Pancreas (tissue), 10 donors: ENCODE measurements around the gene FGF2. TPM values are rescaled to one million over a fixed set of nuclear protein-coding genes. Genes with fewer than 3 reads are reported as not detected.
A peak's percentile ranks its signal among the peaks of the same experiment; 100 is the strongest.

Source experiments
- ATAC-seq, 4 donors: fragments of 200-7000 bp; cut with Tn5 transposase; one replicate each; pipeline versions ENCODE4 v1.8.0 to v1.9.1; 2020; ENCODE audit warnings: mild to moderate bottlenecking in 4 of 4, moderate library complexity in 4 of 4
- DNase-seq, 6 donors: peaks; one replicate each; pipeline ENCODE4 v3.0.0-alpha.2; 2020
- FAIRE-seq: peaks from 2 replicates; lab custom pipeline; 2012; peaks lifted over from hg19 to GRCh38; lab: Jason Lieb, UNC
- H3K27ac ChIP-seq, 4 donors: fragments of 200-600 bp; sonication (generic); 1 replicate in 3 of 4; 2 replicates in 1 of 4; pipeline versions ENCODE4 v1.5.0 to v1.8.0; 2020
- H3K27me3 ChIP-seq, 4 donors: fragments of 200-600 bp; one replicate each; pipeline ENCODE4 v1.8.0; 2021
- H3K36me3 ChIP-seq, 3 donors: fragments of 200-600 bp; sonication (generic) in 1 of 3; one replicate each; pipeline versions ENCODE4 v1.5.0 to v1.8.0; 2020 to 2021
- H3K4me1 ChIP-seq, 3 donors: fragments of 200-600 bp; one replicate each; pipeline ENCODE4 v1.8.0; 2021
- H3K4me3 ChIP-seq, 4 donors: fragments of 200-600 bp; sonication (generic) in 2 of 4; one replicate each; pipeline versions ENCODE4 v1.5.0 to v1.8.0; 2020 to 2021
- H3K9me3 ChIP-seq, 4 donors: fragments of 200-600 bp; one replicate each; pipeline ENCODE4 v1.8.0; 2021
- WGBS, 2 donors: extraction: QIAGEN DNeasy Blood & Tissue Kit; methylation state at CpG; one replicate each; pipeline ENCODE4 v1.1.7; 2013; 5-methylcytosine and 5-hydroxymethylcytosine counted together
- intact Hi-C, 3 donors: fragments of 100-400 bp; cut with DNase I; formaldehyde crosslinking; loops; one replicate each; pipeline versions ENCODE4 v1.11.1 to v1.14.2; 2022
- polyA plus RNA-seq, 2 donors: library from polyadenylated mRNA; stranded (reverse); fragments of 200-250 nt; gene quantifications; one replicate each; pipeline ENCODE4 v1.2.3, GENCODE V29; 2013
- total RNA-seq, 6 donors: library from RNA; stranded (reverse); fragmentation: NEBNext Ultra II Directional in 4 of 6; extraction: Animal tissue kit (Norgen Biotek cat#: 25700) in 4 of 6; gene quantifications; one replicate each; pipeline versions ENCODE4 v1.2.1 to v1.2.4, GENCODE V29; 2021 to 2023
- TF ChIP-seq, protein P1 (sequence below), 4 donors: fragments of 200-600 bp; sonication (generic) in 3 of 4; IDR thresholded peaks; one replicate each; pipeline versions ENCODE4 v1.5.0 to v1.8.0; 2021; ENCODE audit warnings: antibody characterized with exemption in 4 of 4
- donor health status: healthy with polysubstance abuse.
- donor health status: DM: no; HTN: no; CAD: no; lungs with moderate emphysema.
- donor health status: DM: no; HTN: no; CAD: no.
- donor health status: control.
- donor health status: control.
- donor health status: Bipolar disorder and iron deficiency.
- donor health status: DM: yes; HTN: yes; CAD: no.
- donor health status: DM: no; HTN: no; CAD: no.
- donor health status: DM: no; HTN: no; CAD: no.
- donor health status: DM: yes; HTN: yes; CAD: no.

FGF2 gene
- total and polyA plus RNA-seq, 8 donors, result 0.41 to 1.6 (median 0.71) TPM

- TF ChIP-seq, protein P1, sequence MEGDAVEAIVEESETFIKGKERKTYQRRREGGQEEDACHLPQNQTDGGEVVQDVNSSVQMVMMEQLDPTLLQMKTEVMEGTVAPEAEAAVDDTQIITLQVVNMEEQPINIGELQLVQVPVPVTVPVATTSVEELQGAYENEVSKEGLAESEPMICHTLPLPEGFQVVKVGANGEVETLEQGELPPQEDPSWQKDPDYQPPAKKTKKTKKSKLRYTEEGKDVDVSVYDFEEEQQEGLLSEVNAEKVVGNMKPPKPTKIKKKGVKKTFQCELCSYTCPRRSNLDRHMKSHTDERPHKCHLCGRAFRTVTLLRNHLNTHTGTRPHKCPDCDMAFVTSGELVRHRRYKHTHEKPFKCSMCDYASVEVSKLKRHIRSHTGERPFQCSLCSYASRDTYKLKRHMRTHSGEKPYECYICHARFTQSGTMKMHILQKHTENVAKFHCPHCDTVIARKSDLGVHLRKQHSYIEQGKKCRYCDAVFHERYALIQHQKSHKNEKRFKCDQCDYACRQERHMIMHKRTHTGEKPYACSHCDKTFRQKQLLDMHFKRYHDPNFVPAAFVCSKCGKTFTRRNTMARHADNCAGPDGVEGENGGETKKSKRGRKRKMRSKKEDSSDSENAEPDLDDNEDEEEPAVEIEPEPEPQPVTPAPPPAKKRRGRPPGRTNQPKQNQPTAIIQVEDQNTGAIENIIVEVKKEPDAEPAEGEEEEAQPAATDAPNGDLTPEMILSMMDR (IDR thresholded peaks at IDR 0.05), result no peak
- Histone ChIP-seq H3K27me3 (no peaks in the 10 kb centered on the region), H3K27ac (no peak overlapping the region), H3K4me3 (no peak overlapping the region), H3K4me1 (no peaks in the 10 kb centered on the region), H3K9me3 (no peaks in the 10 kb centered on the region), H3K36me3 (no peaks in the 10 kb centered on the region)
- peak; percentile 43 for FAIRE-seq
- ATAC-seq, result no peak
- no peak for DNase-seq
- intact Hi-C loops, result no loop called here
- WGBS, 2 donors, result 69 to 82% methylated on average over 2 of the region's 2 CpGs
Measured at GRCh38 chr4:122822466-122822865, 4.2 kb upstream of the FGF2 start.

GRCh38 chr4:122823476-122823875, 3.2 kb upstream of the FGF2 start:
- Histone ChIP-seq H3K4me1 (no peaks in the 10 kb centered on the region), H3K9me3 (no peaks in the 10 kb centered on the region), H3K4me3 (no peak overlapping the region), H3K36me3 (no peaks in the 10 kb centered on the region), H3K27ac (no peak overlapping the region), H3K27me3 (peaks cover 0 to 4% (median 0%) of the 10 kb centered on the region in 4 donors)
- TF ChIP-seq, protein P1 (IDR thresholded peaks at IDR 0.05), result no peak
- FAIRE-seq, result no peak
- intact Hi-C loops, result no loop called here
- no peak for DNase-seq
- 79 to 83% methylated on average over 2 of the region's 2 CpGs for WGBS, 2 donors
- no peak for ATAC-seq

DNA sequence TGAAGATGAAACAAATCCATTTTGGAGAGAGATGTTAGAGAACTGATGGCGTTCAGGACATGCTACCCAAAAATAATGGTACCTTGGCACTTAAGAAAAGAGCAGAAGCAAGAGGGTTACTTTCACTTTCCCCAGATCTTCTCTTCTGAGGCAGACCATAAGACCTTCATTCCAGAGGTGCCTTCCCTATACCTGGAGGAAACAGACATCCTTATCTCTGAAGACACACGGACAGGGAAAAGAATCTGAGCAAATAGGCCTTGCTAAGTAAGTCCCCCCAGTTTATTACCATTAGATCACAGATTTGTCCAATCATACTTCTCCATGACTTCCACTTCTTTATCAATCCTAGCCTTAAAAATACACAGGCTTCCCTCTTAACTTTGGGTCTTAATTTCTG, 2.0 kb upstream of the FGF2 start:
- no peak for DNase-seq
- ATAC-seq, result no peak
- FAIRE-seq, result no peak
- TF ChIP-seq, protein P1 (IDR thresholded peaks at IDR 0.05), result no peak
- Histone ChIP-seq H3K9me3 (no peaks in the 10 kb centered on the region), H3K4me3 (no peak overlapping the region), H3K36me3 (no peaks in the 10 kb centered on the region), H3K27ac (no peak overlapping the region), H3K27me3 (peaks cover 0 to 7% (median 0%) of the 10 kb centered on the region in 4 donors), H3K4me1 (no peaks in the 10 kb centered on the region)
- intact Hi-C loops, result no loop called here
- WGBS, 2 donors, result 64 to 85% methylated on average over 2 of the region's 2 CpGs

GRCh38 chr4:122826079-122826527, 528 bp upstream of the FGF2 start:
- Histone ChIP-seq H3K27me3 (peaks cover 0 to 7% (median 0%) of the 10 kb centered on the region in 4 donors), H3K36me3 (no peaks in the 10 kb centered on the region), H3K4me3 (peak overlapping the region in 3 of 4 donors; percentile 37 to 61 (median 47)), H3K27ac (no peak overlapping the region), H3K9me3 (no peaks in the 10 kb centered on the region), H3K4me1 (no peaks in the 10 kb centered on the region)
- no peak for ATAC-seq
- 57 to 64% methylated on average over 18 of the region's 18 CpGs for WGBS, 2 donors
- no peak for DNase-seq
- intact Hi-C loops, result no loop called here
- no peak for FAIRE-seq
- TF ChIP-seq, protein P1 (IDR thresholded peaks at IDR 0.05), result no peak

- H3K27ac ChIP-seq, result no peak overlapping the region
- DNase-seq, result peak in 5 of 6 donors; percentile 4 to 67 (median 30)
- no peak for FAIRE-seq
- peak overlapping the region; percentile 28 to 61 (median 42) for H3K4me3 ChIP-seq
- H3K9me3 ChIP-seq, result no peaks in the 10 kb centered on the region
- TF ChIP-seq, protein P1 (IDR thresholded peaks at IDR 0.05), result no peak
- H3K36me3 ChIP-seq, result no peaks in the 10 kb centered on the region
- H3K27me3 ChIP-seq, result peaks cover 0 to 7% (median 0%) of the 10 kb centered on the region in 4 donors
- intact Hi-C loops, result no loop called here
- ATAC-seq, result peak; percentile 41 to 68 (median 66)
- no peaks in the 10 kb centered on the region for H3K4me1 ChIP-seq
- 1 to 2% methylated on average over 56 to 57 of the region's 57 CpGs for WGBS, 2 donors
Measured at GRCh38 chr4:122827258-122827878, 737 bp downstream of the FGF2 start.
